Endothelial cell of umbilical vein (primary cell): ENCODE results near the gene SEC61G. TPM values are rescaled to one million over a fixed set of nuclear protein-coding genes. Genes with fewer than 3 reads are reported as not detected.

ENCODE experiments used
- BruUV-seq: library from RNA; stranded (reverse); fragments of 400-500 nt; replicated peaks from 2 replicates; lab custom pipeline; 2021; lab: Mats Ljungman, UMichigan
- CTCF ChIA-PET: fragments of 300-600, 350-600 bp; sonication (Branson Sonifier 250); formaldehyde crosslinking; loops from one replicate; lab custom pipeline; 2021; ENCODE audit warnings: antibody characterized with exemption, inconsistent platforms; lab: Charles Lee
- POLR2A ChIA-PET: fragments of 300-600, 350-600 bp; sonication (Branson Sonifier 250); formaldehyde crosslinking; loops from one replicate; lab custom pipeline; 2021; ENCODE audit warnings: antibody characterized with exemption, inconsistent platforms; lab: Charles Lee
- DNase-seq: peaks from one replicate; pipeline ENCODE4 v3.0.0-alpha.2; 2011; ENCODE audit warnings: low read depth, low spot score
- FAIRE-seq: peaks from 2 replicates; lab custom pipeline; 2011; peaks lifted over from hg19 to GRCh38; lab: Jason Lieb, UNC
- H2AFZ ChIP-seq: 2 replicates; pipeline ENCODE4 v1.6.0; 2012; ENCODE audit warnings: low read depth, low read length, control low read depth, inconsistent platforms
- H3K27ac ChIP-seq: 2 replicates; pipeline ENCODE4 v1.5.1; 2011; ENCODE audit warnings: low read depth, mild to moderate bottlenecking, control low read depth, low read length, moderate library complexity; ENCODE audit not compliant: insufficient read depth
- H3K27me3 ChIP-seq, 2 experiments: 2 replicates each; pipeline versions ENCODE4 v1.6.0 to v1.6.1; 2011; ENCODE audit warnings: low read length in 2 of 2, mixed read lengths in 1 of 2; ENCODE audit not compliant: control insufficient read depth in 2 of 2, insufficient read depth in 2 of 2
- H3K36me3 ChIP-seq, 2 experiments: 2 replicates in 1 of 2; 3 replicates in 1 of 2; pipeline ENCODE4 v1.5.1; 2011; ENCODE audit warnings: low read length in 2 of 2, mild to moderate bottlenecking in 1 of 2, moderate library complexity in 1 of 2; ENCODE audit not compliant: control insufficient read depth in 2 of 2, insufficient read depth in 2 of 2; ENCODE audit errors: extremely low read depth in 1 of 2
- H3K4me1 ChIP-seq: 3 replicates; pipeline ENCODE4 v1.5.1; 2011; ENCODE audit warnings: mild to moderate bottlenecking, low read length; ENCODE audit not compliant: control insufficient read depth, insufficient read depth; ENCODE audit errors: extremely low read depth
- H3K4me2 ChIP-seq: 2 replicates; pipeline ENCODE4 v1.6.1; 2011; ENCODE audit warnings: low read length, control low read depth, mixed read lengths; ENCODE audit not compliant: insufficient read depth
- H3K4me3 ChIP-seq, 3 experiments: fragments of 200-600 bp in 1 of 3; sonication (generic), shearing (Covaris generic) in 1 of 3; replicated peaks in 1 of 3; 2 replicates each; pipeline ENCODE4 v1.5.1; 2011 to 2016; ENCODE audit warnings: control low read depth in 3 of 3, low read length in 3 of 3, mild to moderate bottlenecking in 2 of 3, inconsistent platforms in 1 of 3, low read depth in 1 of 3, moderate library complexity in 1 of 3; ENCODE audit not compliant: insufficient read depth in 1 of 3
- H3K79me2 ChIP-seq: 2 replicates; pipeline ENCODE4 v1.6.0; 2012; ENCODE audit warnings: low read length, inconsistent platforms; ENCODE audit not compliant: control insufficient read depth, insufficient read depth
- H3K9ac ChIP-seq: replicated peaks from 2 replicates; pipeline ENCODE3; 2011; ENCODE audit warnings: low read length, control low read depth; ENCODE audit not compliant: insufficient read depth; ENCODE audit errors: extremely low read depth
- H3K9me1 ChIP-seq: replicated peaks from 3 replicates; pipeline ENCODE4 v1.6.0; 2011; ENCODE audit warnings: mild to moderate bottlenecking, low read length; ENCODE audit not compliant: control insufficient read depth, insufficient read depth; ENCODE audit errors: extremely low read depth
- H3K9me3 ChIP-seq: replicated peaks from 2 replicates; pipeline ENCODE4 v1.5.1; 2012; ENCODE audit warnings: low read length, inconsistent platforms; ENCODE audit not compliant: control insufficient read depth, insufficient read depth
- H4K20me1 ChIP-seq: replicated peaks from 2 replicates; pipeline ENCODE3; 2011; ENCODE audit warnings: mild to moderate bottlenecking, low read length; ENCODE audit not compliant: control insufficient read depth, insufficient read depth; ENCODE audit errors: extremely low read depth
- EZH2 ChIP-seq: IDR thresholded peaks from 2 replicates; pipeline ENCODE4 v1.6.1; 2012; ENCODE audit warnings: borderline replicate concordance, low read depth, mild to moderate bottlenecking, moderate library complexity, low read length, inconsistent platforms; ENCODE audit not compliant: severe bottlenecking
- FOS ChIP-seq: IDR thresholded peaks from 2 replicates; pipeline ENCODE4 v1.6.1; 2011; ENCODE audit warnings: mild to moderate bottlenecking, low read length, moderate library complexity, borderline replicate concordance; ENCODE audit not compliant: insufficient read depth
- GATA2 ChIP-seq: IDR thresholded peaks from 2 replicates; pipeline ENCODE4 v1.7.0; 2011; ENCODE audit warnings: low read depth, mild to moderate bottlenecking, moderate library complexity, mixed read lengths, low read length; ENCODE audit not compliant: insufficient read length, insufficient read depth
- JUN ChIP-seq: IDR thresholded peaks from 2 replicates; pipeline ENCODE4 v1.6.1; 2011; ENCODE audit warnings: borderline replicate concordance, low read depth; ENCODE audit not compliant: insufficient read length, insufficient read depth
- MYC ChIP-seq: IDR thresholded peaks from one replicate; pipeline ENCODE4 v1.6.1; 2011; ENCODE audit warnings: mild to moderate bottlenecking, low read depth, low read length
- POLR2A ChIP-seq: IDR thresholded peaks from 2 replicates; pipeline ENCODE4 v1.6.1; 2012; ENCODE audit warnings: low read depth, mild to moderate bottlenecking, control low read depth, low read length
- POLR2AphosphoS5 ChIP-seq: IDR thresholded peaks from 2 replicates; pipeline ENCODE4 v1.6.1; 2012; ENCODE audit warnings: low read depth, mild to moderate bottlenecking, control low read depth, low read length, moderate library complexity; ENCODE audit not compliant: insufficient read depth
- dilution Hi-C: fragments of 300-500 bp; cut with MboI; formaldehyde crosslinking; loops from one replicate; pipeline ENCODE4 v1.15.0; 2019; ENCODE audit warnings: low sequenced_read_pairs; ENCODE audit not compliant: extremely low pct_ligation_motif_present
- intact Hi-C: fragments of 100-400 bp; cut with micrococcal nuclease; formaldehyde crosslinking; loops from one replicate; pipeline ENCODE4 v1.10.0; 2022
- polyA plus RNA-seq, 4 experiments: library from polyadenylated mRNA; depleted of rRNA in 3 of 4; stranded (reverse) in 3 of 4; unstranded in 1 of 4; fragments of >200 nt; gene quantifications; 2 replicates each; pipeline versions ENCODE4 v1.2.1 to v1.2.3, GENCODE V29; 2011 to 2012; ENCODE audit warnings: missing spikeins in 1 of 4
- total RNA-seq: library from RNA; stranded (reverse); gene quantifications from 2 replicates; pipeline ENCODE4 v1.2.3, GENCODE V29; 2021
- TF ChIP-seq, protein P1 (sequence below): IDR thresholded peaks from 2 replicates; pipeline ENCODE4 v1.6.1; 2011; ENCODE audit not compliant: insufficient read depth, insufficient read length
- TF ChIP-seq, protein P2 (sequence below), 2 donors: IDR thresholded peaks; 1 replicate in 1 of 2; 2 replicates in 1 of 2; pipeline ENCODE4 v1.5.1; 2011; ENCODE audit warnings: low read length in 2 of 2, mild to moderate bottlenecking in 2 of 2, moderate library complexity in 2 of 2, control low read depth in 1 of 2, inconsistent platforms in 1 of 2, low read depth in 1 of 2; ENCODE audit not compliant: insufficient read depth in 1 of 2; ENCODE audit errors: extremely low read depth in 1 of 2

SEC61G gene
- total and polyA plus RNA-seq, 2 donors (not counting 3 experiments of a cell fraction or from before 2014, with no cell fraction given) = 201 to 401 TPM

DNA sequence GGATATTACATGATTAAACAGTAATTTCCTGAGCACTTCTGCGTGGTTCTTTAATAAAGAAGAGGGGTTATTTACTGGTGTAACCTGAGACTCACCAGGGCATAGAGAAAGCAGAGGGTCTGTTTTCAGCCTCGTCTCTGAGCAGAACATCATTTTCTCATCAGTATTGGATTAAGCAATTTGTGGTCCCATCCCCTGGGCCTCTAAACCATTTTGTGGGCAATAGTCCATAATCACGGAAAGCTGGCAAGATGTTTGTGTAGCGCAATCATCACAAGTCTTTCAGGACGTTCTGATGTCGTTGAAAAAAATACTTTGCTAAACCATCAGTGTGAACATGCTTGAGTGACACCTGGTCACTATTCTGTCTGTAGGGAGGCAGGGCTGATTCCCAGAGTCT lies 37.1 kb upstream of the SEC61G start:
- H3K4me2 ChIP-seq = no peak overlapping the region
- dilution Hi-C loops (no loop called here), intact Hi-C loops (no loop called here)
- H3K9me1 ChIP-seq = no peaks in the 10 kb centered on the region
- no peak overlapping the region for H2AFZ ChIP-seq
- H3K27me3 ChIP-seq = peaks cover 16 to 35% of the 10 kb centered on the region in 2 experiments
- H3K4me1 ChIP-seq = no peaks in the 10 kb centered on the region
- H3K9ac ChIP-seq = no peak overlapping the region
- ChIA-PET POLR2A (no interaction called here), CTCF (no interaction called here)
- no peaks in the 10 kb centered on the region for H3K9me3 ChIP-seq
- no peaks in the 10 kb centered on the region for H4K20me1 ChIP-seq
- no peaks in the 10 kb centered on the region for H3K36me3 ChIP-seq
- TF ChIP-seq POLR2AphosphoS5 (no peak), FOS (no peak), POLR2A (no peak), MYC (no peak), EZH2 (no peak), JUN (no peak), GATA2 (no peak)
- TF ChIP-seq, protein P1, sequence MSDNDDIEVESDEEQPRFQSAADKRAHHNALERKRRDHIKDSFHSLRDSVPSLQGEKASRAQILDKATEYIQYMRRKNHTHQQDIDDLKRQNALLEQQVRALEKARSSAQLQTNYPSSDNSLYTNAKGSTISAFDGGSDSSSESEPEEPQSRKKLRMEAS = no peak
- TF ChIP-seq, protein P2, sequence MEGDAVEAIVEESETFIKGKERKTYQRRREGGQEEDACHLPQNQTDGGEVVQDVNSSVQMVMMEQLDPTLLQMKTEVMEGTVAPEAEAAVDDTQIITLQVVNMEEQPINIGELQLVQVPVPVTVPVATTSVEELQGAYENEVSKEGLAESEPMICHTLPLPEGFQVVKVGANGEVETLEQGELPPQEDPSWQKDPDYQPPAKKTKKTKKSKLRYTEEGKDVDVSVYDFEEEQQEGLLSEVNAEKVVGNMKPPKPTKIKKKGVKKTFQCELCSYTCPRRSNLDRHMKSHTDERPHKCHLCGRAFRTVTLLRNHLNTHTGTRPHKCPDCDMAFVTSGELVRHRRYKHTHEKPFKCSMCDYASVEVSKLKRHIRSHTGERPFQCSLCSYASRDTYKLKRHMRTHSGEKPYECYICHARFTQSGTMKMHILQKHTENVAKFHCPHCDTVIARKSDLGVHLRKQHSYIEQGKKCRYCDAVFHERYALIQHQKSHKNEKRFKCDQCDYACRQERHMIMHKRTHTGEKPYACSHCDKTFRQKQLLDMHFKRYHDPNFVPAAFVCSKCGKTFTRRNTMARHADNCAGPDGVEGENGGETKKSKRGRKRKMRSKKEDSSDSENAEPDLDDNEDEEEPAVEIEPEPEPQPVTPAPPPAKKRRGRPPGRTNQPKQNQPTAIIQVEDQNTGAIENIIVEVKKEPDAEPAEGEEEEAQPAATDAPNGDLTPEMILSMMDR (IDR thresholded peaks at IDR 0.05; ENCODE audit: extremely low read depth in 1 of 2, insufficient read depth in 1 of 2, low read depth in 1 of 2, low read length in 2 of 2) = no peak
- FAIRE-seq (no peak), DNase-seq (no peak)
- no TSS peak for BruUV-seq
- no peak overlapping the region for H3K27ac ChIP-seq
- H3K79me2 ChIP-seq = no peaks in the 10 kb centered on the region
- H3K4me3 ChIP-seq = no peak overlapping the region
